Measurements from ENCODE around the gene AMY1A. TPM values are rescaled to one million over a fixed set of nuclear protein-coding genes. Genes with fewer than 3 reads are reported as not detected.
"Not testable (repeated sequence)": the region's sequence is repeated elsewhere in the genome, so short reads cannot be mapped to it uniquely, and the experiment has no call there.

Gene AMY1A
- not detected for polyA plus RNA-seq (2013, experiment 1 of 2; ENCODE audit: insufficient read length)
- not detected for polyA plus RNA-seq (2013, experiment 2 of 2; ENCODE audit: insufficient read length)

- DNase-seq = not testable (repeated sequence)
Observed at GRCh38 chr1:103655460-103655859, at the start of gene AMY1A. Gene AMY1A, plus strand, starts transcription at chr1:103655760. Its CDS starts 571 bp downstream, at chr1:103656331.

DNA sequence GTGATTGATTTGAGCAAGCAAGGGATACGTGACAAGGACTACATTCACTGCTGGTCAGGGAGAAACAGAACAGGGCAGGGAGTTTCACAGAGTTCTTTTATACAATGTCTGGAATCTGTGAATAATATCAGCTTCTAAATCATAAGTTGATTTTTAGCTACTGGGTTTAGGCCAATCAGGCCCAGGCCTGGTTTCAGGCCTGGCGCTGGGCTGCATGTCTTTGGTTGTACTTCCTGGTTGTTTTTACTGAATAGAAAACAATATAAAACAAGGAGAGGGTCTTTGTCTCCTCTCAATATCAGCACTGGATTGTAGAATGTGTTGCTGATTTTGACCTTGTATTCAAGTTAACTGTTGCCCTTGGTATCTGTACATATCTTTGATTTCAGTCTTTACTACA is 39.2 kb upstream of the AMY1A start:
- DNase-seq = no peak

DNA sequence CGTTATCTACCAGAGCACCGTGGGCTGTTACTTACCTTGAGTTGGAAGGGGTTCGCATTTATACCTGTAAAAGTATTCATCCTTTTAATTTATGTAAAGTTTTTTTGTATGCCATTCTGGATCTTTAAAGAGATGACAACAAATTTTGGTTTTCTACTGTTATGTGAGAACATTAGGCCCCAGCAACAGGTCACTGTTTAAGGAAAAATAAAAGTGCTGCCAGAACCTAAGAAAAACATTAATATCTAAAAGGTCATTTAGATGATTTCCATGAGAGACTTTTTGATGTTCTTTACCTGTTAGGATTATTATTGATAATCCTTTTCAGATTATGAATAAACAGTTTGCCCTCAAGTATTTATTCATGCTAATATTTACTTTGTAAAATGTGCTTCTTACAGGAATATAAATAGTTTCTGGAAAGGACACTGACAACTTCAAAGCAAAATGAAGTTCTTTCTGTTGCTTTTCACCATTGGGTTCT is 38.5 kb upstream of the AMY1A start, which contains the start of gene AMY2A:
Gene AMY2A (plus strand): TSS at position 434 of the 484 bp plus-strand sequence. CDS start 14 bp downstream, at position 448.
- not testable (repeated sequence) for DNase-seq

GRCh38 chr1:103627436-103627835 is 28.1 kb upstream of the AMY1A start:
- DNase-seq = not testable (repeated sequence)

- DNase-seq = not testable (repeated sequence)
Observed at GRCh38 chr1:103641194-103641593, 14.4 kb upstream of the AMY1A start.

- DNase-seq = not testable (repeated sequence)
Observed at GRCh38 chr1:103643908-103644307, 11.7 kb upstream of the AMY1A start.

DNA sequence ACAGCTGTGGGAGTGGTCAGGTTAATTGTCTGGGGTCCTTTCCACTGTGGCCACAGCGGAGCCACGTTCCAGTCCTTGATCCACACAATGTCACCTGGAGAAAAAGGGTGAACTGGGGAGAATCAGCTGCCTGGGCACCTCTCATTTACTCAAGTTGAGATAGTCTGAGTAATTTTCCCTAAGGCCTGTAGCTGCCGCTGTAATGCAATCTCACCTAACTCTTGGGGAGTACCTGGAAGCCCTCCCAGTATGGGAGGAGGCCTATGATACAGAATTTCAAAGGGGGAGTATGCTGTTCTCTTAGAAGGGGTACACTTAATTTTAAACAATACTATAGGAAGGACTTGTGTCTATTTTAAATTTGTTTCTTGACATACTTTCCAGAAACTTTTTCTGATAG is 5.3 kb upstream of the AMY1A start:
- not testable (repeated sequence) for DNase-seq

DNA sequence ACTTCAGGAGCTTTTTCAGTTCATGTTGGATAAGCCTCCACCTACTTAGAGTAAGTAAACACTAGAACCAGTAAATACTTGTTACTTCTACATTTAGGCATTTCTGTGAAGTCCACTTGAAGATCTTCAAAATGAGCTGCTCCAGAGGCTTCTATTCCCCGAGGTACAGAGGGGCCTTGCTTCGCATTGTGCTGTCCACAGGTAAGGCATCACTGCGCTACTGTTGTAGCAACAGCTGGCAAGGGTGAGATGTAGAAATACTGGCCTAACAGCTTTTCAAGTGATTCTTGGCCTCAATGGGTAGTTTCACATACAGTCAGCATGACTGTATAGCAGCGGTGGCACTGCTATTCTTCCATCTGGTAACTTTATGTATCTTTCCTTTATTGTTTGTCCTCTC is 4.7 kb upstream of the AMY1A start:
- not testable (repeated sequence) for DNase-seq

DNA sequence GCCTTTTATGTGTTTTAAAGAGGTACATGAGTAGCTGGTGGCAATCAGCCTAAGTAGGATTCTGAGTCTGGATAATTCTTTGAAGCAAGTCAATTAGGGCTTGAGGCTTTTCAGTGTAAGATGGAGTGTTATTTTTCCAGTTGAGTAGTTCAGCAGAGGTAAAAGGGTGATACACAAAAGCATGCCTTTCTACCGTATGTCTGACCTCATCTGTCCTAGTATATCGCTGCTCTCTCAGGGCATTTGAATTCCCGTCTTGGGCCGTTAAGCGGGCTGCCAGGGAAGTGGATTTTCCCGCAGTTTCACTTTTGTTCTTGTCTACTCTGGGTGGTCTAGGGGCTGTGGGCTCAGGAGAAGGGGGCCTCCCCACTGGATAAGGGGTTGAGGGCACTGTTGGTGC is 1.4 kb upstream of the AMY1A start:
- not testable (repeated sequence) for DNase-seq

GRCh38 chr1:103676335-103676734 is 20.8 kb downstream of the AMY1A start:
- not testable (repeated sequence) for DNase-seq

GRCh38 chr1:103696110-103696509 is 40.5 kb downstream of the AMY1A start, which contains the start of gene AMY1B:
Gene AMY1B, minus strand, starts transcription at chr1:103696210. Its CDS starts 571 bp downstream, at chr1:103695639.
- not testable (repeated sequence) for DNase-seq

DNA sequence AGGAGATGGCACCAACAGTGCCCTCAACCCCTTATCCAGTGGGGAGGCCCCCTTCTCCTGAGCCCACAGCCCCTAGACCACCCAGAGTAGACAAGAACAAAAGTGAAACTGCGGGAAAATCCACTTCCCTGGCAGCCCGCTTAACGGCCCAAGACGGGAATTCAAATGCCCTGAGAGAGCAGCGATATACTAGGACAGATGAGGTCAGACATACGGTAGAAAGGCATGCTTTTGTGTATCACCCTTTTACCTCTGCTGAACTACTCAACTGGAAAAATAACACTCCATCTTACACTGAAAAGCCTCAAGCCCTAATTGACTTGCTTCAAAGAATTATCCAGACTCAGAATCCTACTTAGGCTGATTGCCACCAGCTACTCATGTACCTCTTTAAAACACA is 41.9 kb downstream of the AMY1A start:
- not testable (repeated sequence) for DNase-seq

DNA sequence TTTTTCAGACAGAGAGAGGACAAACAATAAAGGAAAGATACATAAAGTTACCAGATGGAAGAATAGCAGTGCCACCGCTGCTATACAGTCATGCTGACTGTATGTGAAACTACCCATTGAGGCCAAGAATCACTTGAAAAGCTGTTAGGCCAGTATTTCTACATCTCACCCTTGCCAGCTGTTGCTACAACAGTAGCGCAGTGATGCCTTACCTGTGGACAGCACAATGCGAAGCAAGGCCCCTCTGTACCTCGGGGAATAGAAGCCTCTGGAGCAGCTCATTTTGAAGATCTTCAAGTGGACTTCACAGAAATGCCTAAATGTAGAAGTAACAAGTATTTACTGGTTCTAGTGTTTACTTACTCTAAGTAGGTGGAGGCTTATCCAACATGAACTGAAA is 45.1 kb downstream of the AMY1A start:
- DNase-seq = not testable (repeated sequence)

DNA sequence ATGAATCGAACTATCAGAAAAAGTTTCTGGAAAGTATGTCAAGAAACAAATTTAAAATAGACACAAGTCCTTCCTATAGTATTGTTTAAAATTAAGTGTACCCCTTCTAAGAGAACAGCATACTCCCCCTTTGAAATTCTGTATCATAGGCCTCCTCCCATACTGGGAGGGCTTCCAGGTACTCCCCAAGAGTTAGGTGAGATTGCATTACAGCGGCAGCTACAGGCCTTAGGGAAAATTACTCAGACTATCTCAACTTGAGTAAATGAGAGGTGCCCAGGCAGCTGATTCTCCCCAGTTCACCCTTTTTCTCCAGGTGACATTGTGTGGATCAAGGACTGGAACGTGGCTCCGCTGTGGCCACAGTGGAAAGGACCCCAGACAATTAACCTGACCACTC is 45.7 kb downstream of the AMY1A start:
- not testable (repeated sequence) for DNase-seq

DNA sequence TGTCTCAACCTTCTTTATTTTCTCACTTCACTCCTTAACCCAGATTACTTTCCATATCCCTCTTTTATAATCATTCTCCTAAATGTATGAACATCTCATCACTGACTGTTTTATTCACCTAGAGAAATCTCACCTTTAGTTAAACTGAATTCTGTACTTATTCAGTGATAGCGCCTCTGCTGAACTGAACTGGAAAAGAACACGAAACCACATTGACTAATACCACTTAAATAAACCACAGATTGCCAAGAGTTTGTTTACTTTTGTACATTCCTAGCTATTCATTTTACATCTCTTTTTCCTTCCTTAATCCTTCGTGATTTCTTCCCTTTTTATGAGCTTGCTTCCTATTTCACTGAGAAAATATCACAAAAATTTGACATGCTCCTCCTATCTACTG is 52.1 kb downstream of the AMY1A start:
- DNase-seq = not testable (repeated sequence)

DNA sequence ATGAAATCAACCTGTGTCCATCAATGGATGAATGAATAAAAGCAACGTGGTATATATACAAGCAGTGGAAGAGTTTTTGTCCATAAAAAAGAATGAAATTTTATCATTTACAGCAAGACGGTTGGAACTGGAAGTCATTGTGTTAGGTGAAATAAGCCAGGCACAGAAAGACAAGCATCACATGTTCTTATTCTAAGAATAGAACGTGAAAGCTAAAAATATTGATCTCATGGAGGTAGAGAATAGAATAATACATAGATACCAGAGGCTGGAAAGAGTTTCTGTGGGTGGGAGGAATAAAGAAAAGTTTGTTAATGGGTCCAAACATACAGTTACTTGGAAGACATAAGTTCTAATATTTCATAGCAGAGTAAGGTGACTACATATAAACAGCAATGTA is 54.8 kb downstream of the AMY1A start:
- not testable (repeated sequence) for DNase-seq

All from fibroblast of skin of scalp (primary cell).